ENCODE measurements around the gene CAMK4. TPM values are rescaled to one million over a fixed set of nuclear protein-coding genes. Genes with fewer than 3 reads are reported as not detected.

The CAMK4 gene
- total RNA-seq, 1 experiment from 2014 or later = 10.6 TPM

- TF ChIP-seq TEAD1 (CRISPR knock-in tag; IDR thresholded peaks at IDR 0.05) (no peak), SMAD3 (CRISPR knock-in tag; IDR thresholded peaks at IDR 0.05; ENCODE audit: borderline replicate concordance) (no peak), IRF2 (CRISPR knock-in tag; IDR thresholded peaks at IDR 0.05; ENCODE audit: borderline replicate concordance, low read depth) (no peak), CREB1 (CRISPR knock-in tag; IDR thresholded peaks at IDR 0.05) (no peak), NFE2L1 (CRISPR knock-in tag; IDR thresholded peaks at IDR 0.05) (no peak), RELA (CRISPR knock-in tag; IDR thresholded peaks at IDR 0.05; ENCODE audit: borderline replicate concordance) (no peak), ELF4 (CRISPR knock-in tag; IDR thresholded peaks at IDR 0.05; ENCODE audit: low read depth) (no peak), SP1 (CRISPR knock-in tag; conservative IDR thresholded peaks at IDR 0.05) (no peak), ZNF532 (CRISPR knock-in tag; IDR thresholded peaks at IDR 0.05; ENCODE audit: borderline replicate concordance) (no peak), MAX (CRISPR knock-in tag; IDR thresholded peaks at IDR 0.05) (no peak)
Measured at GRCh38 chr5:111411301-111411700, 187.1 kb downstream of the CAMK4 start (continued).

- no peak for DNase-seq (ENCODE audit: low spot score)
- Mint-ChIP-seq H3K4me1 (no peaks in the 10 kb centered on the region), H3K36me3 (peaks cover 24% of the 10 kb centered on the region), H3K4me3 (no peak overlapping the region), H3K27ac (no peak overlapping the region), H3K27me3 (ENCODE audit: low read depth) (no peaks in the 10 kb centered on the region), H3K9me3 (peaks cover 25% of the 10 kb centered on the region)
- ChIA-PET POLR2A (no interaction called here), CTCF (no interaction called here)
- ATAC-seq = no peak
- TF ChIP-seq RORB (CRISPR knock-in tag; IDR thresholded peaks at IDR 0.05) (no peak), HMGXB4 (CRISPR knock-in tag; IDR thresholded peaks at IDR 0.05) (no peak), JUN (CRISPR knock-in tag; IDR thresholded peaks at IDR 0.05) (no peak), ZNF512 (CRISPR knock-in tag; IDR thresholded peaks at IDR 0.05; ENCODE audit: borderline replicate concordance) (no peak), MLX (CRISPR knock-in tag; IDR thresholded peaks at IDR 0.05) (no peak), ATF2 (CRISPR knock-in tag; IDR thresholded peaks at IDR 0.05; ENCODE audit: borderline replicate concordance, low read depth) (no peak), NR2C2 (CRISPR knock-in tag; IDR thresholded peaks at IDR 0.05) (no peak), NR1H2 (CRISPR knock-in tag; IDR thresholded peaks at IDR 0.05) (no peak), ZBTB43 (CRISPR knock-in tag; IDR thresholded peaks at IDR 0.05) (no peak)
Measured at GRCh38 chr5:111412593-111412992, 188.4 kb downstream of the CAMK4 start.
